DND-41 (cell line): ENCODE results near the gene R3HDM4.

Experiments used
- CTCF ChIP-seq: IDR thresholded peaks from 2 replicates; pipeline ENCODE4 v1.5.1; 2012; ENCODE audit warnings: borderline replicate concordance, low read length, moderate library complexity, mild to moderate bottlenecking; ENCODE audit not compliant: poor library complexity, severe bottlenecking; ENCODE audit errors: extremely low read depth
- EZH2 ChIP-seq: IDR thresholded peaks from 3 replicates; pipeline ENCODE4 v1.6.1; 2012; ENCODE audit warnings: borderline replicate concordance, low read depth, mild to moderate bottlenecking, moderate library complexity, low read length, inconsistent platforms; ENCODE audit not compliant: severe bottlenecking

GRCh38 chr19:954272-954671, 41.3 kb upstream of the R3HDM4 start:
- TF ChIP-seq CTCF, result no peak
- no peak for TF ChIP-seq EZH2
